ENCODE data around the gene CARMIL3.

Gene CARMIL3

DNA sequence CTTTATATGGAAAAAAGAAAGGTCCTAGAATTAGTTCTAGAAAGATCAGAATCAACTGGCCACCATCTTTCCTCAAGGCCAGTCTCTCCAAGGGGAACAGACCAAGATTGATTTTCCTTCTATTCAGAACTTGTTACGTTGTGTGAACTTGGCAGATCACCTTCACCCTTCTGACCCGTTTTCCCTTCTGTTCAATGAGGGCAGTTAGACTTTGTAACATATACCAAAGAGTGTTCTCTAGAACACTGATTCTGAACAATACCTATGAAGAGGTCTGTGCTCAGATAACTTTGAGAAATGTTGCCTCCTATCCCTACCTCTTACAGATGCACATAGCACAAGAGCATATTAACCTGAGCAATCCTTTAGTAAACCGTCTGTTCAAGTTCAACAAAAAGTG, 31.7 kb downstream of the CARMIL3 start:
- no peak for DNase-seq (ENCODE audit: low spot score)
- Histone ChIP-seq H3K4me2 (ENCODE audit: insufficient read depth, low read length, poor library complexity, severe bottlenecking) (no peak overlapping the region), H3K27me3 (ENCODE audit: control insufficient read depth in 3 of 3, insufficient read depth in 3 of 3, low read depth in 1 of 3, low read length in 3 of 3) (peaks cover 0 to 79% (median 21%) of the 10 kb centered on the region in 3 experiments), H2BK12ac (ENCODE audit: low read length) (no peak overlapping the region), H3K27ac (replicated peaks; ENCODE audit: low read length) (no peak overlapping the region), H3K36me3 (replicated peaks in 1 of 2; ENCODE audit: control insufficient read depth in 2 of 2, insufficient read depth in 2 of 2, low read length in 2 of 2) (no peaks in the 10 kb centered on the region), H4K91ac (ENCODE audit: low read depth, low read length, poor library complexity) (no peak overlapping the region), H3K9ac (ENCODE audit: low read depth, low read length, poor library complexity) (no peak overlapping the region), H3K4ac (ENCODE audit: low read length) (no peak overlapping the region), H3K4me3 (ENCODE audit: low read length in 2 of 2) (no peak overlapping the region), H4K8ac (ENCODE audit: low read depth, low read length) (no peak overlapping the region), H3K4me1 (ENCODE audit: control insufficient read depth in 2 of 2, insufficient read depth in 1 of 2, low read depth in 1 of 2, low read length in 2 of 2) (peaks cover 21 to 31% of the 10 kb centered on the region in 2 donors), H2BK15ac (ENCODE audit: low read length) (no peak overlapping the region), H2AK5ac (ENCODE audit: low read depth, low read length) (no peak overlapping the region), H2BK5ac (ENCODE audit: low read length) (no peak overlapping the region), H3K23ac (ENCODE audit: low read depth, low read length, poor library complexity) (no peak overlapping the region), H2AFZ (ENCODE audit: low read length) (no peak overlapping the region), H3K9me3 (replicated peaks in 1 of 2; ENCODE audit: control insufficient read depth in 2 of 2, insufficient read depth in 1 of 2, low read depth in 1 of 2, low read length in 2 of 2) (peaks cover 0 to 5% of the 10 kb centered on the region in 2 donors), H2BK120ac (ENCODE audit: low read depth, low read length) (no peak overlapping the region), H3K79me1 (ENCODE audit: low read depth, low read length) (no peaks in the 10 kb centered on the region), H3K18ac (ENCODE audit: low read length) (no peak overlapping the region), H3K14ac (ENCODE audit: low read length) (no peak overlapping the region)
- no CpG with 5 or more reads among the region's 3 CpGs for WGBS, 2 donors (ENCODE audit: extremely low coverage in 2 of 2, insufficient read length in 2 of 2, insufficient replicate concordance in 1 of 2)

DNA sequence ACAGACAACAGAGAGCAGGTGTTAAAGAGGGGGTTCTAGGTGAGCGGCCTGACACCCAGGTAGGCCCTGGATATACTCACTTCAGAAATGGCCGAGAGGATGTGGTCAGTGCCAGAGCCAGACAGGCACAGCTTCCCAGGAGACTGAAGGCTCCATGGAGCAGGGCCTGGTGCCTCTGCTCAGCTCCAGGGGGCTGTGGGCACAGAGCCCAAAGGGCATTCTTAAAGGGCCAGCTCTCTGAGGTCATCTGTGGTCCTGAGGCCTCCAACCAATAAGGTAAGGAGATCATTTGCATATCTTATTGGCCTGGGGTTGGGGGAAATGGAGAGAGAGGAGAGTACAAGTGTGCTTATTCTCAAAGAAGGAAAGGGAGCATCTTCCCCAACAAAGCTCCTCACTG, 32.6 kb downstream of the CARMIL3 start:
- Histone ChIP-seq H2AFZ (ENCODE audit: low read length) (no peak overlapping the region), H3K79me1 (ENCODE audit: low read depth, low read length) (no peaks in the 10 kb centered on the region), H2BK5ac (ENCODE audit: low read length) (no peak overlapping the region), H3K4me1 (ENCODE audit: control insufficient read depth in 2 of 2, insufficient read depth in 1 of 2, low read depth in 1 of 2, low read length in 2 of 2) (peaks cover 16 to 21% of the 10 kb centered on the region in 2 donors), H3K27me3 (ENCODE audit: control insufficient read depth in 3 of 3, insufficient read depth in 3 of 3, low read depth in 1 of 3, low read length in 3 of 3) (peaks cover 0 to 69% (median 21%) of the 10 kb centered on the region in 3 experiments), H3K23ac (ENCODE audit: low read depth, low read length, poor library complexity) (no peak overlapping the region), H2BK120ac (ENCODE audit: low read depth, low read length) (no peak overlapping the region), H3K14ac (ENCODE audit: low read length) (no peak overlapping the region), H4K91ac (ENCODE audit: low read depth, low read length, poor library complexity) (no peak overlapping the region), H3K4me2 (ENCODE audit: insufficient read depth, low read length, poor library complexity, severe bottlenecking) (no peak overlapping the region), H3K18ac (ENCODE audit: low read length) (no peak overlapping the region), H3K27ac (replicated peaks; ENCODE audit: low read length) (no peak overlapping the region), H3K9ac (ENCODE audit: low read depth, low read length, poor library complexity) (no peak overlapping the region), H3K4me3 (ENCODE audit: low read length in 2 of 2) (no peak overlapping the region), H3K4ac (ENCODE audit: low read length) (no peak overlapping the region), H4K8ac (ENCODE audit: low read depth, low read length) (no peak overlapping the region), H2AK5ac (ENCODE audit: low read depth, low read length) (no peak overlapping the region), H2BK12ac (ENCODE audit: low read length) (no peak overlapping the region), H2BK15ac (ENCODE audit: low read length) (no peak overlapping the region), H3K9me3 (replicated peaks in 1 of 2; ENCODE audit: control insufficient read depth in 2 of 2, insufficient read depth in 1 of 2, low read depth in 1 of 2, low read length in 2 of 2) (peaks cover 0 to 5% of the 10 kb centered on the region in 2 donors), H3K36me3 (replicated peaks in 1 of 2; ENCODE audit: control insufficient read depth in 2 of 2, insufficient read depth in 2 of 2, low read length in 2 of 2) (no peaks in the 10 kb centered on the region)
- no CpG with 5 or more reads among the region's 2 CpGs for WGBS, 2 donors (ENCODE audit: extremely low coverage in 2 of 2, insufficient read length in 2 of 2, insufficient replicate concordance in 1 of 2)
- no peak for DNase-seq (ENCODE audit: low spot score)

DNA sequence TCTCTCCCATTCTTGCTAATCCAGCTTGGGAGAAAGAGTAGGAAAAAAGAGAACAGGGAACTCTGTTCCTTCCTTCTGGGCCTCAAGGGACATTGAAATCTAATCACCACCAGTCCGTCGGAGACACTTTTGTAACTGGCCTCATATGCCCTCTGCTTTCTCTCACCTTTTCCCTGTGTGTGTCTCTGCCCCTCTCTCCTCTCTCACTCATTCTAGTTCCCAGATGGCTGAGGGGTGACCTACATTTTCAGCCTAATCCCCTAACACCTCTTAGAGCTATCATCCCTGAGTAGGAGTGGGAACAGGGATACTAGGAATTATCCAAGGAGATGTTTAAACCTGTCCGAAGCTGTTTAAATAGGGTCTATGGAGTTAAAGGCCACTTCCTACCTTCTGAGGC, 33.4 kb downstream of the CARMIL3 start:
- WGBS, 2 donors (ENCODE audit: extremely low coverage in 2 of 2, insufficient read length in 2 of 2, insufficient replicate concordance in 1 of 2) = no CpG with 5 or more reads among the region's 3 CpGs
- Histone ChIP-seq H2BK15ac (ENCODE audit: low read length) (no peak overlapping the region), H3K14ac (ENCODE audit: low read length) (no peak overlapping the region), H2AK5ac (ENCODE audit: low read depth, low read length) (no peak overlapping the region), H3K4me2 (ENCODE audit: insufficient read depth, low read length, poor library complexity, severe bottlenecking) (no peak overlapping the region), H3K4me1 (ENCODE audit: control insufficient read depth in 2 of 2, insufficient read depth in 1 of 2, low read depth in 1 of 2, low read length in 2 of 2) (peaks cover 12 to 14% of the 10 kb centered on the region in 2 donors), H3K23ac (ENCODE audit: low read depth, low read length, poor library complexity) (no peak overlapping the region), H3K9me3 (replicated peaks in 1 of 2; ENCODE audit: control insufficient read depth in 2 of 2, insufficient read depth in 1 of 2, low read depth in 1 of 2, low read length in 2 of 2) (peaks cover 0 to 5% of the 10 kb centered on the region in 2 donors), H2AFZ (ENCODE audit: low read length) (no peak overlapping the region), H3K18ac (ENCODE audit: low read length) (no peak overlapping the region), H3K36me3 (replicated peaks in 1 of 2; ENCODE audit: control insufficient read depth in 2 of 2, insufficient read depth in 2 of 2, low read length in 2 of 2) (no peaks in the 10 kb centered on the region), H4K91ac (ENCODE audit: low read depth, low read length, poor library complexity) (no peak overlapping the region), H2BK5ac (ENCODE audit: low read length) (no peak overlapping the region), H3K9ac (ENCODE audit: low read depth, low read length, poor library complexity) (no peak overlapping the region), H2BK12ac (ENCODE audit: low read length) (no peak overlapping the region), H3K4me3 (ENCODE audit: low read length in 2 of 2) (no peak overlapping the region), H3K79me1 (ENCODE audit: low read depth, low read length) (no peaks in the 10 kb centered on the region), H4K8ac (ENCODE audit: low read depth, low read length) (no peak overlapping the region), H3K4ac (ENCODE audit: low read length) (no peak overlapping the region), H3K27me3 (ENCODE audit: control insufficient read depth in 3 of 3, insufficient read depth in 3 of 3, low read depth in 1 of 3, low read length in 3 of 3) (peaks cover 0 to 61% (median 21%) of the 10 kb centered on the region in 3 experiments), H2BK120ac (ENCODE audit: low read depth, low read length) (no peak overlapping the region), H3K27ac (replicated peaks; ENCODE audit: low read length) (no peak overlapping the region)
- no peak for DNase-seq (ENCODE audit: low spot score)

GRCh38 chr14:24086193-24086955, 34.6 kb downstream of the CARMIL3 start:
- Histone ChIP-seq H3K14ac (ENCODE audit: low read length) (no peak overlapping the region), H3K4me2 (ENCODE audit: insufficient read depth, low read length, poor library complexity, severe bottlenecking) (no peak overlapping the region), H3K4me1 (ENCODE audit: control insufficient read depth in 2 of 2, insufficient read depth in 1 of 2, low read depth in 1 of 2, low read length in 2 of 2) (peaks cover 6 to 8% of the 10 kb centered on the region in 2 donors), H3K36me3 (replicated peaks in 1 of 2; ENCODE audit: control insufficient read depth in 2 of 2, insufficient read depth in 2 of 2, low read length in 2 of 2) (no peaks in the 10 kb centered on the region), H3K79me1 (ENCODE audit: low read depth, low read length) (no peaks in the 10 kb centered on the region), H2BK5ac (ENCODE audit: low read length) (no peak overlapping the region), H2BK120ac (ENCODE audit: low read depth, low read length) (no peak overlapping the region), H3K23ac (ENCODE audit: low read depth, low read length, poor library complexity) (no peak overlapping the region), H3K4me3 (ENCODE audit: low read length in 2 of 2) (no peak overlapping the region), H3K18ac (ENCODE audit: low read length) (no peak overlapping the region), H3K4ac (ENCODE audit: low read length) (no peak overlapping the region), H2BK12ac (ENCODE audit: low read length) (no peak overlapping the region), H3K9ac (ENCODE audit: low read depth, low read length, poor library complexity) (no peak overlapping the region), H2AK5ac (ENCODE audit: low read depth, low read length) (no peak overlapping the region), H4K91ac (ENCODE audit: low read depth, low read length, poor library complexity) (no peak overlapping the region), H2BK15ac (ENCODE audit: low read length) (no peak overlapping the region), H2AFZ (ENCODE audit: low read length) (no peak overlapping the region), H3K27ac (replicated peaks; ENCODE audit: low read length) (no peak overlapping the region), H4K8ac (ENCODE audit: low read depth, low read length) (no peak overlapping the region), H3K9me3 (replicated peaks in 1 of 2; ENCODE audit: control insufficient read depth in 2 of 2, insufficient read depth in 1 of 2, low read depth in 1 of 2, low read length in 2 of 2) (peaks cover 0 to 5% of the 10 kb centered on the region in 2 donors), H3K27me3 (ENCODE audit: control insufficient read depth in 3 of 3, insufficient read depth in 3 of 3, low read depth in 1 of 3, low read length in 3 of 3) (peaks cover 0 to 50% (median 18%) of the 10 kb centered on the region in 3 experiments)
- WGBS, 2 donors (ENCODE audit: extremely low coverage in 2 of 2, insufficient read length in 2 of 2, insufficient replicate concordance in 1 of 2) = no CpG with 5 or more reads among the region's 3 CpGs
- no peak for DNase-seq (ENCODE audit: low spot score)

All from neuronal stem cell (in vitro differentiated cells).